Measurements from ENCODE around the gene MCTP1.
A peak's percentile ranks its signal among the peaks of the same experiment; 100 is the strongest.

Gene MCTP1

GRCh38 chr5:95124731-95125130, 160.2 kb downstream of the MCTP1 start:
- ATAC-seq (ENCODE audit: low read depth) (no peak), DNase-seq (ENCODE audit: low spot score) (no peak)
- no peaks in the 10 kb centered on the region for H3K9me3 ChIP-seq (ENCODE audit: severe bottlenecking)
- H3K36me3 ChIP-seq (ENCODE audit: low read depth): no peaks in the 10 kb centered on the region
- H3K4me1 ChIP-seq (ENCODE audit: insufficient read depth, poor library complexity, severe bottlenecking): no peaks in the 10 kb centered on the region
- H3K27ac ChIP-seq (ENCODE audit: poor library complexity, severe bottlenecking): no peak overlapping the region
- TF ChIP-seq CTCF (IDR thresholded peaks at IDR 0.05; ENCODE audit: poor library complexity, severe bottlenecking): no peak
- no peak overlapping the region for H3K4me3 ChIP-seq (ENCODE audit: severe bottlenecking)
- H3K27me3 ChIP-seq (ENCODE audit: insufficient read depth, poor library complexity, severe bottlenecking): no peaks in the 10 kb centered on the region

GRCh38 chr5:95124101-95124500, 160.8 kb downstream of the MCTP1 start:
- no peak for DNase-seq (ENCODE audit: low spot score)
- Histone ChIP-seq H3K4me1 (ENCODE audit: insufficient read depth, poor library complexity, severe bottlenecking) (no peaks in the 10 kb centered on the region), H3K9me3 (ENCODE audit: severe bottlenecking) (no peaks in the 10 kb centered on the region), H3K36me3 (ENCODE audit: low read depth) (no peaks in the 10 kb centered on the region), H3K4me3 (ENCODE audit: severe bottlenecking) (no peak overlapping the region), H3K27me3 (ENCODE audit: insufficient read depth, poor library complexity, severe bottlenecking) (no peaks in the 10 kb centered on the region), H3K27ac (ENCODE audit: poor library complexity, severe bottlenecking) (no peak overlapping the region)
- TF ChIP-seq CTCF (IDR thresholded peaks at IDR 0.05; ENCODE audit: poor library complexity, severe bottlenecking): no peak
- no peak for ATAC-seq (ENCODE audit: low read depth)

- Histone ChIP-seq H3K36me3 (ENCODE audit: low read depth) (no peaks in the 10 kb centered on the region), H3K4me1 (ENCODE audit: insufficient read depth, poor library complexity, severe bottlenecking) (no peaks in the 10 kb centered on the region), H3K4me3 (ENCODE audit: severe bottlenecking) (no peak overlapping the region), H3K9me3 (ENCODE audit: severe bottlenecking) (no peaks in the 10 kb centered on the region), H3K27ac (ENCODE audit: poor library complexity, severe bottlenecking) (no peak overlapping the region), H3K27me3 (ENCODE audit: insufficient read depth, poor library complexity, severe bottlenecking) (no peaks in the 10 kb centered on the region)
- no peak for DNase-seq (ENCODE audit: low spot score)
- TF ChIP-seq CTCF (IDR thresholded peaks at IDR 0.05; ENCODE audit: poor library complexity, severe bottlenecking): no peak
- ATAC-seq (ENCODE audit: low read depth): no peak
These were observed 170.0 kb downstream of the MCTP1 start for GRCh38 chr5:95114902-95115301.

GRCh38 chr5:95114305-95114704, 170.6 kb downstream of the MCTP1 start:
- Histone ChIP-seq H3K4me1 (ENCODE audit: insufficient read depth, poor library complexity, severe bottlenecking) (no peaks in the 10 kb centered on the region), H3K36me3 (ENCODE audit: low read depth) (no peaks in the 10 kb centered on the region), H3K9me3 (ENCODE audit: severe bottlenecking) (no peaks in the 10 kb centered on the region), H3K27me3 (ENCODE audit: insufficient read depth, poor library complexity, severe bottlenecking) (no peaks in the 10 kb centered on the region), H3K27ac (ENCODE audit: poor library complexity, severe bottlenecking) (no peak overlapping the region), H3K4me3 (ENCODE audit: severe bottlenecking) (no peak overlapping the region)
- DNase-seq (ENCODE audit: low spot score) (no peak), ATAC-seq (ENCODE audit: low read depth) (no peak)
- TF ChIP-seq CTCF (IDR thresholded peaks at IDR 0.05; ENCODE audit: poor library complexity, severe bottlenecking): no peak

- no peaks in the 10 kb centered on the region for H3K9me3 ChIP-seq (ENCODE audit: severe bottlenecking)
- no peak overlapping the region for H3K4me3 ChIP-seq (ENCODE audit: severe bottlenecking)
- no peak for TF ChIP-seq CTCF (IDR thresholded peaks at IDR 0.05; ENCODE audit: poor library complexity, severe bottlenecking)
- H3K4me1 ChIP-seq (ENCODE audit: insufficient read depth, poor library complexity, severe bottlenecking): no peaks in the 10 kb centered on the region
- no peaks in the 10 kb centered on the region for H3K27me3 ChIP-seq (ENCODE audit: insufficient read depth, poor library complexity, severe bottlenecking)
- H3K36me3 ChIP-seq (ENCODE audit: low read depth): no peaks in the 10 kb centered on the region
- peak; percentile 27; the same call in 1 of the 3 replicates for ATAC-seq (ENCODE audit: low read depth)
- no peak overlapping the region for H3K27ac ChIP-seq (ENCODE audit: poor library complexity, severe bottlenecking)
- DNase-seq (ENCODE audit: low spot score): no peak
These were observed 171.4 kb downstream of the MCTP1 start for GRCh38 chr5:95113489-95113888.

Measured in RWPE2 (cell line).